Measurements from ENCODE around the gene FGF14. TPM values are rescaled to one million over a fixed set of nuclear protein-coding genes. Genes with fewer than 3 reads are reported as not detected.

Gene FGF14
- total and polyA plus RNA-seq, 8 donors = 0.42 to 2.4 (median 1.1) TPM

GRCh38 chr13:101896541-101896940 lies 505.3 kb downstream of the FGF14 start:
- WGBS, 2 donors = 22% methylated on average over 2 of the region's 2 CpGs
- H3K4me1 ChIP-seq = no peaks in the 10 kb centered on the region
- intact Hi-C loops (cut with DNase I) = no loop called here

GRCh38 chr13:101893021-101893420 lies 508.8 kb downstream of the FGF14 start:
- WGBS, 2 donors = 15 to 19% methylated on average over 1 of the region's 1 CpG

More at GRCh38 chr13:101896541-101896940, 505.3 kb downstream of the FGF14 start:
- FAIRE-seq (no peak), ATAC-seq (no peak), DNase-seq (no peak)
- no peak overlapping the region for H3K27ac ChIP-seq
- no peaks in the 10 kb centered on the region for H3K27me3 ChIP-seq
- TF ChIP-seq CTCF (IDR thresholded peaks at IDR 0.05) = no peak
- no peaks in the 10 kb centered on the region for H3K9me3 ChIP-seq
- H3K4me3 ChIP-seq = no peak overlapping the region
- no peaks in the 10 kb centered on the region for H3K36me3 ChIP-seq

GRCh38 chr13:101892296-101892695 lies 509.6 kb downstream of the FGF14 start:
- H3K4me3 ChIP-seq = no peak overlapping the region
- TF ChIP-seq CTCF (IDR thresholded peaks at IDR 0.05) = no peak
- WGBS, 2 donors = 33 to 36% methylated on average over 1 of the region's 1 CpG
- intact Hi-C loops (cut with DNase I) = no loop called here
- no peaks in the 10 kb centered on the region for H3K36me3 ChIP-seq
- no peak for ATAC-seq
- no peaks in the 10 kb centered on the region for H3K27me3 ChIP-seq
- no peak for DNase-seq
- no peaks in the 10 kb centered on the region for H3K4me1 ChIP-seq
- no peak for FAIRE-seq
- no peaks in the 10 kb centered on the region for H3K9me3 ChIP-seq
- no peak overlapping the region for H3K27ac ChIP-seq

More at GRCh38 chr13:101893021-101893420, 508.8 kb downstream of the FGF14 start:
- Histone ChIP-seq H3K4me1 (no peaks in the 10 kb centered on the region), H3K4me3 (no peak overlapping the region), H3K27me3 (no peaks in the 10 kb centered on the region), H3K27ac (no peak overlapping the region), H3K36me3 (no peaks in the 10 kb centered on the region), H3K9me3 (no peaks in the 10 kb centered on the region)
- DNase-seq (no peak), FAIRE-seq (no peak), ATAC-seq (no peak)
- no peak for TF ChIP-seq CTCF (IDR thresholded peaks at IDR 0.05)
- intact Hi-C loops (cut with DNase I) = no loop called here

GRCh38 chr13:101881593-101881992 lies 520.3 kb downstream of the FGF14 start:
- no peak for TF ChIP-seq CTCF (IDR thresholded peaks at IDR 0.05)
- 70 to 76% methylated on average over 3 of the region's 3 CpGs for WGBS, 2 donors
- FAIRE-seq (no peak), ATAC-seq (no peak), DNase-seq (no peak)
- H3K27ac ChIP-seq = no peak overlapping the region
- H3K4me1 ChIP-seq = no peaks in the 10 kb centered on the region
- H3K9me3 ChIP-seq = no peaks in the 10 kb centered on the region
- no peaks in the 10 kb centered on the region for H3K27me3 ChIP-seq
- intact Hi-C loops (cut with DNase I) = no loop called here
- no peaks in the 10 kb centered on the region for H3K36me3 ChIP-seq
- H3K4me3 ChIP-seq = no peak overlapping the region

GRCh38 chr13:101880581-101880980 lies 521.3 kb downstream of the FGF14 start:
- intact Hi-C loops (cut with DNase I) = no loop called here
- TF ChIP-seq CTCF (IDR thresholded peaks at IDR 0.05) = no peak
- no peak overlapping the region for H3K4me3 ChIP-seq
- 55 to 66% methylated on average over 4 of the region's 4 CpGs for WGBS, 2 donors
- no peak for ATAC-seq
- H3K4me1 ChIP-seq = no peaks in the 10 kb centered on the region
- H3K9me3 ChIP-seq = no peaks in the 10 kb centered on the region
- H3K36me3 ChIP-seq = no peaks in the 10 kb centered on the region
- FAIRE-seq = no peak
- H3K27ac ChIP-seq = no peak overlapping the region
- DNase-seq = no peak
- no peaks in the 10 kb centered on the region for H3K27me3 ChIP-seq
